Gastrocnemius medialis (tissue), 4 donors: ENCODE data around the gene PIK3IP1. TPM values are rescaled to one million over a fixed set of nuclear protein-coding genes. Genes with fewer than 3 reads are reported as not detected.
A peak's percentile ranks its signal among the peaks of the same experiment; 100 is the strongest.

Source experiments
- ATAC-seq, 2 donors: fragments of 150-250 bp; one replicate each; pipeline ENCODE4 v1.9.1; 2016
- DNase-seq, 2 donors: peaks; one replicate each; pipeline ENCODE4 v3.0.0-alpha.2; 2019
- H3K27ac ChIP-seq, 4 donors: fragments of 200-600 bp; sonication (generic); 1 replicate in 1 of 4; 2 replicates in 3 of 4; pipeline ENCODE4 v1.5.1; 2016 to 2018; ENCODE audit warnings: mild to moderate bottlenecking in 2 of 4, moderate library complexity in 1 of 4
- H3K27me3 ChIP-seq, 3 donors: fragments of 200-600 bp; sonication (generic) in 2 of 3; 1 replicate in 1 of 3; 2 replicates in 2 of 3; pipeline versions ENCODE4 v1.5.1 to v1.6.0; 2016 to 2019; ENCODE audit warnings: mild to moderate bottlenecking in 1 of 3, moderate library complexity in 1 of 3
- H3K36me3 ChIP-seq, 2 donors: fragments of 200-600 bp; sonication (generic) in 1 of 2; one replicate each; pipeline ENCODE4 v1.5.1; 2017 to 2018
- H3K4me1 ChIP-seq, 2 donors: fragments of 200-600 bp; sonication (generic) in 1 of 2; one replicate each; pipeline ENCODE4 v1.5.1; 2016 to 2017; ENCODE audit warnings: mild to moderate bottlenecking in 2 of 2
- H3K4me3 ChIP-seq, 4 donors: fragments of 200-600 bp; sonication (generic) in 3 of 4; 1 replicate in 1 of 4; 2 replicates in 3 of 4; pipeline ENCODE4 v1.5.1; 2016 to 2019; ENCODE audit warnings: mild to moderate bottlenecking in 2 of 4
- H3K9me3 ChIP-seq, 3 donors: fragments of 200-600 bp; sonication (generic) in 2 of 3; 1 replicate in 1 of 3; 2 replicates in 2 of 3; pipeline ENCODE4 v1.5.1; 2016 to 2019
- POLR2A ChIP-seq, 2 donors: fragments of 450-650 bp; IDR thresholded peaks; one replicate each; pipeline ENCODE4 v1.6.1; 2017; ENCODE audit warnings: antibody characterized with exemption in 2 of 2, mild to moderate bottlenecking in 2 of 2, moderate library complexity in 2 of 2
- in situ Hi-C, 4 donors: fragments of 200-750 bp; cut with MboI; loops; one replicate each; pipeline versions ENCODE4 v1.15.0 to v1.8.0; 2017; ENCODE audit warnings: low sequenced_read_pairs in 4 of 4
- intact Hi-C: fragments of 100-400 bp; cut with DNase I; formaldehyde crosslinking; loops from one replicate; pipeline ENCODE4 v1.15.1; 2023; ENCODE audit warnings: low total_unique reads
- total RNA-seq, 4 donors: library from RNA; depleted of rRNA; stranded (reverse); fragments of >200 nt; gene quantifications; one replicate each; pipeline versions ENCODE4 v1.1.0 to v1.2.3, GENCODE V29; 2016
- TF ChIP-seq, protein P1 (sequence below), 5 experiments: fragments of 450-650 bp in 3 of 5; fragments of 200-600 bp in 2 of 5; sonication (generic) in 2 of 5; IDR thresholded peaks in 4 of 5; conservative IDR thresholded peaks in 1 of 5; 1 replicate in 4 of 5; 2 replicates in 1 of 5; pipeline ENCODE4 v1.5.1; 2016 to 2019; ENCODE audit warnings: antibody characterized with exemption in 5 of 5, mild to moderate bottlenecking in 3 of 5, moderate library complexity in 3 of 5

Gene PIK3IP1
- total RNA-seq, 4 donors from 2014 or later, result 11.2 to 28.3 (median 14.5) TPM

DNA sequence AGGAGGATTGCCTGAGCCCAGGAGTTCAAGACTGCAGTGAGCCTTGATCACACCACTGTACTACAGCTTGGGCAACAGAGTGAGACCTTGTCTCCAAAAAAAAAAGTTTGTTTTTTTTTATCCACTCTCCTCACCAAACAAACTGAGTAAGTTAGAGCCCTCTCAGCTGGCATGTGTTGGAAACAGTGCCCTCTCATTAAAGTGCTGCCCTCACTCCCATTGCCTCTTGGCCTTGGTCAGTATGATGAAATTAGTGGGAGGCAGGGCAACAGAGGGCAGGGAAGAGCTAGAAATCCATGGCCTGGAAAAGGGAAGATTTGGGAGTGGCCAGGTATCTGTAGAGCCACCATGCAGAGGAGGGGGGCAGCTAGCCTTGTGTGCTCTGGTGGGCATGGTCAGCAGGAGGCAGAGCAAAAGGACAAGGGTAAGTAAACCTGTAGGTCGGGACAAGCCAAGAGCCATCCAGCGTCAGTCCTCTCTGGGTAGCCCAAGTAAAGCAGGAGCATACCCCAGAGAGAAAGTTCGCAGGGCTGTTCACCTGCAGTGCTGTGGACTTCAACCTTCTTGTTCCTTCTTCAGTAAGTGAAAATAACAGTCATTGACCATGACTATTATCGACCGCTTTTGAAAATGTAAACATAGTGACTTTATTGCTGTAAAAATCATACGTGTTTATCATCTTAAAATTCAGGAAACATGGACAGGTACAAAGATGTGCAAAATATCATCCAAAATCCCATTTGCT is 28.2 kb downstream of the PIK3IP1 start:
- Histone ChIP-seq H3K27me3 (no peaks in the 10 kb centered on the region), H3K4me1 (peaks cover 6 to 12% of the 10 kb centered on the region in 2 donors), H3K4me3 (no peak overlapping the region), H3K36me3 (peaks cover 0 to 41% of the 10 kb centered on the region in 2 donors), H3K27ac (peak overlapping the region in 1 of 4 donors; percentile 82), H3K9me3 (no peaks in the 10 kb centered on the region)
- DNase-seq (no peak), ATAC-seq (no peak)
- TF ChIP-seq POLR2A (IDR thresholded peaks at IDR 0.05), result no peak
- TF ChIP-seq, protein P1, sequence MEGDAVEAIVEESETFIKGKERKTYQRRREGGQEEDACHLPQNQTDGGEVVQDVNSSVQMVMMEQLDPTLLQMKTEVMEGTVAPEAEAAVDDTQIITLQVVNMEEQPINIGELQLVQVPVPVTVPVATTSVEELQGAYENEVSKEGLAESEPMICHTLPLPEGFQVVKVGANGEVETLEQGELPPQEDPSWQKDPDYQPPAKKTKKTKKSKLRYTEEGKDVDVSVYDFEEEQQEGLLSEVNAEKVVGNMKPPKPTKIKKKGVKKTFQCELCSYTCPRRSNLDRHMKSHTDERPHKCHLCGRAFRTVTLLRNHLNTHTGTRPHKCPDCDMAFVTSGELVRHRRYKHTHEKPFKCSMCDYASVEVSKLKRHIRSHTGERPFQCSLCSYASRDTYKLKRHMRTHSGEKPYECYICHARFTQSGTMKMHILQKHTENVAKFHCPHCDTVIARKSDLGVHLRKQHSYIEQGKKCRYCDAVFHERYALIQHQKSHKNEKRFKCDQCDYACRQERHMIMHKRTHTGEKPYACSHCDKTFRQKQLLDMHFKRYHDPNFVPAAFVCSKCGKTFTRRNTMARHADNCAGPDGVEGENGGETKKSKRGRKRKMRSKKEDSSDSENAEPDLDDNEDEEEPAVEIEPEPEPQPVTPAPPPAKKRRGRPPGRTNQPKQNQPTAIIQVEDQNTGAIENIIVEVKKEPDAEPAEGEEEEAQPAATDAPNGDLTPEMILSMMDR (IDR thresholded peaks at IDR 0.05 in 4 of 5, conservative IDR thresholded peaks at IDR 0.05 in 1 of 5), result no peak
- in situ Hi-C loops, result no loop called here
- intact Hi-C loops, result no loop called here

DNA sequence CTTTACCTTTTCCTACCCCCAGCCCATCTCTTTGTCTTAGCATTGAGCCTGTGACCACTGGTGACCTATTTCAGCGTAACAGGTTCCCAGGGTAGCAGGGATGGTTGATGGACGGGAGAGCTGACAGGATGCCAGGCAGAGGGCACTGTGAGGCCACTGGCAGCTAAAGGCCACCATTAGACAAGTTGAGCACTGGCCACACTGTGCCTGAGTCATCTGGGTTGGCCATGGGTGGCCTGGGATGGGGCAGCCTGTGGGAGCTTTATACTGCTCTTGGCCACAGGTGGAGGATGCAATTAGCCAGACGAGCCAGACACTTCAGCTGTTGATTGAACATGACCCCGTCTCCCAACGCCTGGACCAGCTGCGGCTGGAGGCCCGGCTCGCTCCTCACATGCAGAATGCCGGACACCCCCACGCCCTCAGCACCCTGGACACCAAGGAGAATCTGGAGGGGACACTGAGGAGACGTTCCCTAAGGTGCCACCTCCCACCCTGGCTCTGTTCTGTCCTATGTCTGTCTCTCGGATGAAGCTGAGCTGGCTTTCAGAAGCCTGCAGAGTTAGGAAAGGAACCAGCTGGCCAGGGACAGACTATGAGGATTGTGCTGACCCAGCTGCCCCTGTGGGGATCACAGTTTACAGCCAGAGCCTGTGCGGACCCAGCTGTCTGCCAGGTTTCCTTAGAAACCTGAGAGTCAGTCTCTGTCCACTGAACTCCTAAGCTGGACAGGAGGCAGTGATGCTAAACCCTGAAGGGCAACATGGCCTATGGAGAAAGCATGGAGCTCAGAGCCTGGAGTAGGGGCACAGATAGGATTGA is 29.8 kb downstream of the PIK3IP1 start:
- peak overlapping the region; percentile 75 to 82 (median 78) for H3K27ac ChIP-seq
- DNase-seq, result peak; percentile 80 to 94
- no peaks in the 10 kb centered on the region for H3K27me3 ChIP-seq
- peaks cover 0 to 41% of the 10 kb centered on the region in 2 donors for H3K36me3 ChIP-seq
- in situ Hi-C loops, result no loop called here
- H3K4me1 ChIP-seq, result peaks cover 6 to 12% of the 10 kb centered on the region in 2 donors
- peak; percentile 92 to 93 for ATAC-seq
- H3K4me3 ChIP-seq, result no peak overlapping the region
- H3K9me3 ChIP-seq, result no peaks in the 10 kb centered on the region
- intact Hi-C loops, result no loop called here
- TF ChIP-seq, protein P1 (IDR thresholded peaks at IDR 0.05 in 4 of 5, conservative IDR thresholded peaks at IDR 0.05 in 1 of 5), result no peak
- no peak for TF ChIP-seq POLR2A (IDR thresholded peaks at IDR 0.05)

DNA sequence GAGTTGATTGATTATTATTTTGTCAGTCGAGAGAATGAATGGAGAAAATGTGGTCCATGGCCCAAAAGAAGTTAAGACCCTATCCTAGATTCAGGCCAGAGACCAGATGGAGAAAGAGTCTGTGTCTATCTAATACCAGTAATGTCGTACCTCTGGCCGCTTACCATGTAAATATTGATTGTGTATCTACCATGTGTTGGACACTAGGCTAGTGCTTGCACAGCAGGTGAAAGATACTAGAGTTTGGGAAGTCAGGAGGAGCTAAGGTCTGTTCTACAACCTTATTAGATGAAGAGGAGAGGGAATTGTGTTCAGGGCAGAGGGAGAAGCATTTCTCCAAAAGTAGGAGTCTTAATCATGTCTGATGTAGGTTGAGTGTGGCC is 31.8 kb downstream of the PIK3IP1 start:
- no peak for TF ChIP-seq POLR2A (IDR thresholded peaks at IDR 0.05)
- TF ChIP-seq, protein P1 (IDR thresholded peaks at IDR 0.05 in 4 of 5, conservative IDR thresholded peaks at IDR 0.05 in 1 of 5), result no peak
- Histone ChIP-seq H3K4me3 (no peak overlapping the region), H3K36me3 (peaks cover 0 to 22% of the 10 kb centered on the region in 2 donors), H3K9me3 (no peaks in the 10 kb centered on the region), H3K4me1 (peaks cover 6 to 12% of the 10 kb centered on the region in 2 donors), H3K27ac (no peak overlapping the region), H3K27me3 (no peaks in the 10 kb centered on the region)
- ATAC-seq, result no peak
- no peak for DNase-seq
- intact Hi-C loops (no loop called here), in situ Hi-C loops (no loop called here)

DNA sequence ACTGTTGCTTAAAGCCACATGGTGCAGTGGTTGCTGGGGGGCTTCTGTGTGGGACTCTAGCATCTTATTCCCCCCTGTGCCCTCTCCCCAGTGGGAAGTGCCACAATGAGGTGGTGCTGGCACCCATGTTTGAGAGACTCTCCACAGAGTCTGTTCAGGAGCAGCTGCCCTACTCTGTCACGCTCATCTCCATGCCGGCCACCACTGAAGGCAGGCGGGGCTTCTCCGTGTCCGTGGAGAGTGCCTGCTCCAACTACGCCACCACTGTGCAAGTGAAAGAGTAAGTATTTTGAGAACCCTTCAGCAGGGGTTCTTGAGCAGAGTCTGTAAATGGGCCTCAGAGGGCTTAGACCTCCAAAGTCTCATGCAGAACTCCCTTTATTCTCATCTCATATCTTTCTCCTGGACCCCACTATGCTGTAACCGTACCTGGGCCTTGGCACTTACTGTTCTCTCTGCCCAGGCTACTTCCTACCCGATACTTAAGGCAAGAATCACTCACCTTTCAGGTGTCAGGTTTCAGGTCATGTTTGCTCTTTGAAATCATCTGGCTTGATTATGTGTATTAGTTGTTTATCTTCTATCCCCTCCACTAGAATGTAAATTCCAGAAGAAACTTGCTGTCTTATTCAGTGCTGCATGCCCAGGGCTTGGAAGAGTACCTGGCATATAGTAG is 32.4 kb downstream of the PIK3IP1 start:
- Histone ChIP-seq H3K9me3 (no peaks in the 10 kb centered on the region), H3K36me3 (peaks cover 0 to 22% of the 10 kb centered on the region in 2 donors), H3K4me1 (peaks cover 6 to 12% of the 10 kb centered on the region in 2 donors), H3K4me3 (no peak overlapping the region), H3K27ac (no peak overlapping the region), H3K27me3 (no peaks in the 10 kb centered on the region)
- intact Hi-C loops (no loop called here), in situ Hi-C loops (no loop called here)
- no peak for DNase-seq
- TF ChIP-seq, protein P1 (IDR thresholded peaks at IDR 0.05 in 4 of 5, conservative IDR thresholded peaks at IDR 0.05 in 1 of 5), result no peak
- TF ChIP-seq POLR2A (IDR thresholded peaks at IDR 0.05), result no peak
- ATAC-seq, result no peak
